ENCODE measurements around the gene SYTL3. TPM values are rescaled to one million over a fixed set of nuclear protein-coding genes. Genes with fewer than 3 reads are reported as not detected.

Gene SYTL3
- total and polyA plus RNA-seq, 2 experiments from 2014 or later = 0.07 TPM; not detected in 1

GRCh38 chr6:158645064-158646022, 4.5 kb upstream of the SYTL3 start:
- peak overlapping the region; percentile 94; the same call in 1 of the 2 replicates for H2AFZ ChIP-seq
- H3K36me3 ChIP-seq (ENCODE audit: insufficient read depth) = no peaks in the 10 kb centered on the region

More at GRCh38 chr6:158645064-158646022, 4.5 kb upstream of the SYTL3 start:
- H3K79me2 ChIP-seq (replicated peaks; ENCODE audit: insufficient read depth) = peaks cover 33% of the 10 kb centered on the region
- no peaks in the 10 kb centered on the region for H3K9me3 Mint-ChIP-seq
- peaks cover 4% of the 10 kb centered on the region for H3K4me1 ChIP-seq (ENCODE audit: insufficient read depth)
- ATAC-seq (no peak; the same call in 2 of the 3 replicates), DNase-seq (ENCODE audit: low spot score) (no peak)
- peaks cover 20% of the 10 kb centered on the region; the same call in 1 of the 2 replicates for H4K20me1 ChIP-seq (replicated peaks; ENCODE audit: insufficient read depth)
- no peaks in the 10 kb centered on the region for H3F3A ChIP-seq (replicated peaks; ENCODE audit: low read depth)
- H3K27ac Mint-ChIP-seq = no peak overlapping the region
- peak overlapping the region; percentile 89 for H3K4me3 Mint-ChIP-seq
- TF ChIP-seq STAT1 (IDR thresholded peaks at IDR 0.05; ENCODE audit: unreplicated experiment) = no peak
- TF ChIP-seq EZH2 (IDR thresholded peaks at IDR 0.05; ENCODE audit: low read depth, unreplicated experiment) = no peak
- TF ChIP-seq ZNF331 (CRISPR knock-in tag; IDR thresholded peaks at IDR 0.05; ENCODE audit: low read depth) = no peak
- no peak for TF ChIP-seq ZNF462 (CRISPR knock-in tag; IDR thresholded peaks at IDR 0.05)
- TF ChIP-seq CTCF (conservative IDR thresholded peaks at IDR 0.05; ENCODE audit: low read depth in 2 of 2) = no peak
- no peak for TF ChIP-seq ZNF114 (CRISPR knock-in tag; IDR thresholded peaks at IDR 0.05)
- TF ChIP-seq ETS1 (IDR thresholded peaks at IDR 0.05) = no peak
- TF ChIP-seq NANOG (IDR thresholded peaks at IDR 0.05; ENCODE audit: borderline replicate concordance) = no peak
- TF ChIP-seq EZH2phosphoT487 (IDR thresholded peaks at IDR 0.05; ENCODE audit: unreplicated experiment) = no peak
- peaks cover 12% of the 10 kb centered on the region for H3K27me3 ChIP-seq (ENCODE audit: insufficient read depth)
- peaks cover 7% of the 10 kb centered on the region; the same call in 1 of the 3 replicates for H3K36me3 Mint-ChIP-seq (ENCODE audit: low read depth)
- H3K4me2 ChIP-seq = peak overlapping the region; percentile 79
- H3K4me3 ChIP-seq = peak overlapping the region; percentile 73
- no peak overlapping the region for H3K27ac ChIP-seq (ENCODE audit: low read depth)
- peaks cover 12% of the 10 kb centered on the region for H3K27me3 Mint-ChIP-seq (ENCODE audit: insufficient read depth, low read depth, poor library complexity)
- no peaks in the 10 kb centered on the region for H3K9me2 ChIP-seq (ENCODE audit: insufficient read depth)
- H3K4me1 Mint-ChIP-seq = peaks cover 22% of the 10 kb centered on the region
